Measurements from ENCODE around the gene S100G. TPM values are rescaled to one million over a fixed set of nuclear protein-coding genes. Genes with fewer than 3 reads are reported as not detected.

The S100G gene, protein sequence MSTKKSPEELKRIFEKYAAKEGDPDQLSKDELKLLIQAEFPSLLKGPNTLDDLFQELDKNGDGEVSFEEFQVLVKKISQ
- total RNA-seq (2022; extraction: Qiagen RNA extraction; ENCODE audit: low read depth): not detected in 5 replicates

DNA sequence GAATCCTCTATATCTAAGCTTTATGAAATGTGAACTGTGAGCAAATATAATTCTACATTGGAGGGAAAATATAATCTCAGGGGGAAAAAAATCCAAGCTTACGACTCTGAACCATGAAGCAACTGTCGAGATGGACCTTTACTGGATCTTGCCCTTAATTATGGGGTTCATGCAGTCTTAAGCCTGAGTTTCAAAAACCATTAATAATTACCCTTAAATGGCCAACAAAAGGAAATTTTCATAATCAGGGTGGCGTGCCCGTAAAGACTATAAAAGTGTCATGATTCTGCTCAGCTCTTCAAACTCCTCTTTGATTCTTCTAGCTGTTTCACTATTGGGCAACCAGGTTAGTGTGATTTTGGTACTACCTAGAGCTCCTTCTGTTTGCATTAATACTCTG is at the start of gene S100G:
Gene S100G (plus strand): TSS at position 301 of the 400 bp plus-strand sequence. CDS start 849 bp downstream, outside the sequence.

Other genes starting within 250 kb of the S100G start
- 8.9 to 11.5 TPM (median 10.8 TPM) in 5 replicates for gene CTPS2, start 62.5 kb downstream of the S100G start, total RNA-seq (2022; extraction: Qiagen RNA extraction; ENCODE audit: low read depth)
- gene SYAP1, start 69.5 kb downstream of the S100G start, total RNA-seq (2022; extraction: Qiagen RNA extraction; ENCODE audit: low read depth): 19.2 to 24.2 TPM (median 22.4 TPM) in 5 replicates
- gene TXLNG, start 136.3 kb downstream of the S100G start, total RNA-seq (2022; extraction: Qiagen RNA extraction; ENCODE audit: low read depth): 12.9 to 16.1 TPM (median 14.5 TPM) in 5 replicates
- 160 to 176 TPM (median 166 TPM) in 5 replicates for gene RBBP7, start 220.2 kb downstream of the S100G start, total RNA-seq (2022; extraction: Qiagen RNA extraction; ENCODE audit: low read depth)